GM13976 (cell line): ENCODE results near the gene PCDH12.

ENCODE experiments used
- DNase-seq: peaks from one replicate; pipeline ENCODE4 v3.0.0; 2012; ENCODE audit warnings: low spot score
- CTCF ChIP-seq: IDR thresholded peaks from 2 replicates; pipeline ENCODE4 v1.5.1; 2012; ENCODE audit warnings: borderline replicate concordance, mild to moderate bottlenecking; ENCODE audit not compliant: insufficient read depth; ENCODE audit errors: extremely low read depth, missing control alignments, control extremely low read depth
- in situ Hi-C: fragments of 300-500 bp; cut with MboI; formaldehyde crosslinking; loops from one replicate; pipeline ENCODE4 v1.12.0; 2022; ENCODE audit warnings: low sequenced_read_pairs, mixed read lengths, inconsistent platforms; ENCODE audit not compliant: unreplicated experiment

Gene PCDH12

GRCh38 chr5:141960449-141961323 is 2.7 kb upstream of the PCDH12 start:
- in situ Hi-C loops, result no loop called here
- TF ChIP-seq CTCF, result peak; percentile 90
- DNase-seq, result peak; percentile 88

GRCh38 chr5:141960018-141960417 is 2.0 kb upstream of the PCDH12 start:
- TF ChIP-seq CTCF, result peak; percentile 18
- no peak for DNase-seq
- in situ Hi-C loops, result no loop called here

- TF ChIP-seq CTCF, result no peak
- in situ Hi-C loops, result loop anchor here (10.0 kb wide), 1 partner anchor 264 kb away; no protein-coding TSS in a partner anchor
- no peak for DNase-seq
These were observed 657 bp upstream of the PCDH12 start for GRCh38 chr5:141958546-141959172.

GRCh38 chr5:141957367-141957996 is 520 bp downstream of the PCDH12 start:
- in situ Hi-C loops, result loop anchor here (10.0 kb wide), 1 partner anchor 263 kb away; no protein-coding TSS in a partner anchor
- DNase-seq, result peak; percentile 5
- TF ChIP-seq CTCF, result no peak

GRCh38 chr5:141954194-141954593 is 3.8 kb downstream of the PCDH12 start:
- no peak for DNase-seq
- in situ Hi-C loops, result loop anchor here (10.0 kb wide), 1 partner anchor 259 kb away; no protein-coding TSS in a partner anchor
- TF ChIP-seq CTCF, result no peak

GRCh38 chr5:141952020-141952419 is 6.0 kb downstream of the PCDH12 start:
- in situ Hi-C loops, result loop anchor here (10.0 kb wide), 1 partner anchor 257 kb away; no protein-coding TSS in a partner anchor
- DNase-seq, result no peak
- no peak for TF ChIP-seq CTCF
